ENCODE measurements around the gene COPS7B.

GRCh38 chr2:231785822-231786176, 446 bp upstream of the COPS7B start:
- TF ChIP-seq CTCF (IDR thresholded peaks at IDR 0.05; ENCODE audit: low read depth, low read length): no peak
- TF ChIP-seq EZH2phosphoT487 (IDR thresholded peaks at IDR 0.05; ENCODE audit: low read depth): no peak

Data from OCI-LY3 (cell line).